PC-9 (cell line): ENCODE results near the gene EPHA2. TPM values are rescaled to one million over a fixed set of nuclear protein-coding genes. Genes with fewer than 3 reads are reported as not detected.
"Not testable (repeated sequence)": the region's sequence is repeated elsewhere in the genome, so short reads cannot be mapped to it uniquely, and the experiment has no call there.

Experiments
- BruUV-seq: library from RNA; stranded (reverse); fragments of 400-500 nt; replicated peaks from 2 replicates; lab custom pipeline; 2021; lab: Mats Ljungman, UMichigan
- CTCF ChIA-PET: fragments of 300-600 bp; sonication (Branson Sonifier 250); formaldehyde crosslinking; loops from one replicate; lab custom pipeline; 2022; ENCODE audit warnings: antibody characterized with exemption; lab: Charles Lee
- POLR2A ChIA-PET: fragments of 300-600 bp; sonication (Branson Sonifier 250); formaldehyde crosslinking; loops from one replicate; lab custom pipeline; 2022; ENCODE audit warnings: antibody characterized with exemption; ENCODE audit not compliant: unreplicated experiment; lab: Charles Lee
- DNase-seq, 2 experiments: peaks; one replicate each; pipeline versions ENCODE4 v3.0.0 to v3.0.0-alpha.2; 2015 to 2022; ENCODE audit warnings: mixed read lengths in 1 of 2
- H2AFZ ChIP-seq: fragments of 200-600 bp; sonication (generic); 2 replicates; pipeline ENCODE4 v1.8.1; 2017; ENCODE audit warnings: antibody characterized with exemption
- H3F3A ChIP-seq: fragments of 200-600 bp; sonication (generic); 2 replicates; pipeline ENCODE4 v1.8.1; 2017; ENCODE audit warnings: antibody characterized with exemption, mild to moderate bottlenecking, low read depth; ENCODE audit not compliant: insufficient read depth
- H3K27ac ChIP-seq: fragments of 200-600 bp; sonication (generic); 2 replicates; pipeline ENCODE4 v1.6.1; 2016; ENCODE audit warnings: mixed run types
- H3K27me3 ChIP-seq: fragments of 200-600 bp; sonication (generic); 2 replicates; pipeline ENCODE4 v1.6.1; 2016; ENCODE audit warnings: low read depth, mixed run types; ENCODE audit not compliant: insufficient read depth
- H3K36me3 ChIP-seq: fragments of 200-600 bp; sonication (generic); 2 replicates; pipeline ENCODE4 v1.6.1; 2016; ENCODE audit warnings: low read depth, mixed run types
- H3K4me1 ChIP-seq: fragments of 200-600 bp; sonication (generic); replicated peaks from 2 replicates; pipeline ENCODE4 v1.6.1; 2016; ENCODE audit warnings: mixed run types; ENCODE audit not compliant: insufficient read depth
- H3K4me2 ChIP-seq: fragments of 200-600 bp; sonication (generic); 2 replicates; pipeline ENCODE4 v1.6.1; 2017; ENCODE audit warnings: mixed run types
- H3K4me3 ChIP-seq: fragments of 200-600 bp; sonication (generic); 2 replicates; pipeline ENCODE4 v1.6.1; 2016; ENCODE audit warnings: mixed run types
- H3K79me2 ChIP-seq: fragments of 200-600 bp; sonication (generic); 2 replicates; pipeline ENCODE4 v1.6.1; 2017; ENCODE audit warnings: low read depth, mixed run types
- H3K9me2 ChIP-seq: fragments of 200-600 bp; sonication (generic); 2 replicates; pipeline ENCODE4 v1.8.1; 2017; ENCODE audit warnings: mild to moderate bottlenecking; ENCODE audit not compliant: insufficient read depth
- H3K9me3 ChIP-seq: fragments of 200-600 bp; sonication (generic); 2 replicates; pipeline ENCODE4 v1.8.1; 2016; ENCODE audit warnings: low read depth; ENCODE audit not compliant: insufficient read depth
- H4K20me1 ChIP-seq: fragments of 200-600 bp; sonication (generic); 2 replicates; pipeline ENCODE4 v1.8.1; 2017; ENCODE audit not compliant: insufficient read depth
- EZH2 ChIP-seq: fragments of 200-600 bp; sonication (generic); IDR thresholded peaks from 2 replicates; pipeline ENCODE4 v1.8.0; 2017; ENCODE audit warnings: antibody characterized with exemption, low read depth
- intact Hi-C: fragments of 100-400 bp; cut with micrococcal nuclease; formaldehyde crosslinking; loops from one replicate; pipeline ENCODE4 v1.10.0; 2022; ENCODE audit not compliant: unreplicated experiment
- total RNA-seq: library from RNA; stranded (reverse); gene quantifications from 2 replicates; pipeline ENCODE4 v1.2.3, GENCODE V29; 2021
- TF ChIP-seq, protein P1 (sequence below): fragments of 200-600 bp; sonication (generic); conservative IDR thresholded peaks from 2 replicates; pipeline ENCODE4 v1.6.1; 2017; ENCODE audit warnings: mixed run types, antibody characterized with exemption, mild to moderate bottlenecking, moderate library complexity

EPHA2 gene
- total RNA-seq, 1 experiment from 2014 or later: 48.3 TPM

DNA sequence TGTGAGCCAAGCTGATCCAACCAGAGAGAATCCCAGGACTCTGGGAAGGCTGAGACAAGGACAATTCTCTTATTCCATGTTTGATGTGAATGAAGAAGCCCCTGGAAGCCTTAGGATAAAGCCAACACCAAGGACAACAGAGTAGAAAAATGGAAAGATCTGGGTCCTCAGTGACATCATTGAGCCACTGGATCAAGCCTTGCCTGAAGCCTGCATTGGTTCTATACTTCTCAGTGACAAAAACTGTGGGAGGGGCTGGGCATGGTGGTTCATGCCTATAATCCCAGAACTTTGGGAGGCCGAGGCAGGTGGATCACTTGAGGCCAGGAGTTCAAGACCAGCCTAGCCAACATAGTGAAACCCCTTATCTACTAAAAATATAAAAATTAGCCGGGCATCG is 41.0 kb upstream of the EPHA2 start:
- TF ChIP-seq EZH2: no peak
- TF ChIP-seq, protein P1, sequence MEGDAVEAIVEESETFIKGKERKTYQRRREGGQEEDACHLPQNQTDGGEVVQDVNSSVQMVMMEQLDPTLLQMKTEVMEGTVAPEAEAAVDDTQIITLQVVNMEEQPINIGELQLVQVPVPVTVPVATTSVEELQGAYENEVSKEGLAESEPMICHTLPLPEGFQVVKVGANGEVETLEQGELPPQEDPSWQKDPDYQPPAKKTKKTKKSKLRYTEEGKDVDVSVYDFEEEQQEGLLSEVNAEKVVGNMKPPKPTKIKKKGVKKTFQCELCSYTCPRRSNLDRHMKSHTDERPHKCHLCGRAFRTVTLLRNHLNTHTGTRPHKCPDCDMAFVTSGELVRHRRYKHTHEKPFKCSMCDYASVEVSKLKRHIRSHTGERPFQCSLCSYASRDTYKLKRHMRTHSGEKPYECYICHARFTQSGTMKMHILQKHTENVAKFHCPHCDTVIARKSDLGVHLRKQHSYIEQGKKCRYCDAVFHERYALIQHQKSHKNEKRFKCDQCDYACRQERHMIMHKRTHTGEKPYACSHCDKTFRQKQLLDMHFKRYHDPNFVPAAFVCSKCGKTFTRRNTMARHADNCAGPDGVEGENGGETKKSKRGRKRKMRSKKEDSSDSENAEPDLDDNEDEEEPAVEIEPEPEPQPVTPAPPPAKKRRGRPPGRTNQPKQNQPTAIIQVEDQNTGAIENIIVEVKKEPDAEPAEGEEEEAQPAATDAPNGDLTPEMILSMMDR: no peak
- Histone ChIP-seq H3K36me3 (no peaks in the 10 kb centered on the region), H3F3A (no peaks in the 10 kb centered on the region), H3K4me3 (no peak overlapping the region), H3K4me2 (no peak overlapping the region), H3K4me1 (no peaks in the 10 kb centered on the region), H4K20me1 (no peaks in the 10 kb centered on the region), H3K9me3 (no peaks in the 10 kb centered on the region), H3K79me2 (no peaks in the 10 kb centered on the region), H3K9me2 (no peaks in the 10 kb centered on the region), H3K27me3 (no peaks in the 10 kb centered on the region), H3K27ac (no peak overlapping the region), H2AFZ (no peak overlapping the region)
- CTCF ChIA-PET: no interaction called here
- intact Hi-C loops: no loop called here
- DNase-seq: no peak
- POLR2A ChIA-PET: no interaction called here
- BruUV-seq: no TSS peak

DNA sequence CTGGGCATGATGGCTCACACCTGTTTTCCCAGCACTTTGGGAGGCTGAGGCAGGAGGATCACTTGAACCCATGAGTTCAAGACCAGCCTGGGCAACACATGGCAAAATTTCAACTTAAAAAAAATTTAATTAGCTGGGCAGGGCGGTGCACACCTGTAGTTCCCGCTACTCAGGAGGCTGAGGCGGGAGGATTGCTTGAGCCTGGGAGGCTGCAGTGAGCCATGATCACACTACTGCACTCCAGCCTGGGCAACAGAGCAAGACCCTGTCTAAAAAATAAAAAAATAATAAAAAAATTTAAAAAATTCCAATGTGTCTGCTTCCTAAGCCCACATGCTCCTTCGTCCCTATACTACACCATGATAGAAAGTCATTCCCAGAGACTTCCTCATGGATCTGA is 40.3 kb upstream of the EPHA2 start:
- H3F3A ChIP-seq, H3K27me3 ChIP-seq, H3K4me2 ChIP-seq, DNase-seq, BruUV-seq, H4K20me1 ChIP-seq, CTCF ChIA-PET, H3K9me2 ChIP-seq, H3K4me3 ChIP-seq, H3K27ac ChIP-seq, H2AFZ ChIP-seq, intact Hi-C loops, H3K9me3 ChIP-seq, H3K79me2 ChIP-seq, H3K4me1 ChIP-seq, POLR2A ChIA-PET, H3K36me3 ChIP-seq: not testable (repeated sequence)

DNA sequence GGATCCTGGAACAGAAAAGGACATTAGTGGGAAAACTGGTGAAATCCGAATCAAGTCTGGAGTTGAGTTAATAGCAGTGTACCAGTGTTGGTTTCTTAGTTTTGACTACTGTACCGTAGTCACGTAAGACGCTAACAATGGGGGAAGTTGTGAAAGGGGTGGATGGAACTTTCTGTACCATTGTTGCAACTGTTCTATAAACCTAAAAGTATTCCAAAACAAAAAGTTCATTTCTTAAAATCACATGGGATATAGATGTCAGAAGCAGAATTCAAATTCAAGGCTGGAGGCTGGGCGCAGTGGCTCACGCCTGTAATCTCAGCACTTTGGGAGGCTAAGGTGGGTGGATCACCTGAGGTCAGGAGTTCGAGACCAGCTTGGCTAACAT is 39.6 kb upstream of the EPHA2 start:
- no peak for DNase-seq
- Histone ChIP-seq H3K27me3 (no peaks in the 10 kb centered on the region), H3K36me3 (no peaks in the 10 kb centered on the region), H4K20me1 (no peaks in the 10 kb centered on the region), H3K9me2 (no peaks in the 10 kb centered on the region), H3K9me3 (no peaks in the 10 kb centered on the region), H3K79me2 (no peaks in the 10 kb centered on the region), H2AFZ (no peak overlapping the region), H3K4me3 (no peak overlapping the region), H3F3A (no peaks in the 10 kb centered on the region), H3K4me1 (peaks cover under 1% of the 10 kb centered on the region; the same call in 1 of the 2 replicates), H3K4me2 (no peak overlapping the region), H3K27ac (no peak overlapping the region)
- CTCF ChIA-PET: no interaction called here
- TF ChIP-seq, protein P1: no peak
- TF ChIP-seq EZH2: no peak
- BruUV-seq: no TSS peak
- POLR2A ChIA-PET: no interaction called here
- intact Hi-C loops: no loop called here

DNA sequence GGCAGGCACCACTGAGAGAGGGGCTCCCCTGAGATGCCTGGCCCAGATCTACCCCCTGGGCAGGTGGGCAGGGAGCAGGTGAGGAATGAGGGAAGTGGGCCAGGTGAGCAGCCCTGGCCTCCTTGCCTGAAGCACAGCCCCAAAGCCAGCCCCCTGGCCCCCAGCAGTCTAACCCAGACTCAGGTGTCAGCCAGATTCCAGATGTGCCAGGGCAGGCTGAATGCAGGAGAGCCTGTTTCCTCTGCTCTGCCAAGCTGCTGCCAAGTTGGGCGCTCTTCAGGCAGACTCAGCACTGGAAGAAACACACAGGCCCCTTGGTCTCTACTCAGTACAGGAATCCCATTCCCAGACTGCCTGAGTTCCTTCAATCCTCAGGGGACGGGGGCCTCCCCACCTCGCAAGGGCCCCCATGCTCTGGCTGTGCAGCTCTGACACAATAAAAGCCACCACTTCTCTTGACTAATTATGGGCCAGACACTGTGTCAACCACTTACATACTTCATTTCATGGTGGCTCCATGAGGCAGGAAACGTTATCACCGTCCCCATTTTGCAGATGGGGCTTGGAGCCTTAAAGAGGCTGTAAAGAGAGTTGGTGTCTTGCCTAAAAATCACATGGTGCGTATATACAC is 36.2 kb upstream of the EPHA2 start:
- POLR2A ChIA-PET: no interaction called here
- BruUV-seq: no TSS peak

More for the DNA sequence above, 36.2 kb upstream of the EPHA2 start:
- DNase-seq: no peak
- Histone ChIP-seq H3K27me3 (no peaks in the 10 kb centered on the region), H3F3A (peaks cover 33% of the 10 kb centered on the region; the same call in 1 of the 2 replicates), H3K27ac (no peak overlapping the region), H4K20me1 (no peaks in the 10 kb centered on the region), H3K4me1 (peaks cover 34% of the 10 kb centered on the region), H3K4me2 (no peak overlapping the region), H3K4me3 (no peak overlapping the region), H3K36me3 (no peaks in the 10 kb centered on the region), H3K9me3 (no peaks in the 10 kb centered on the region), H3K79me2 (0 out of 2 replicates have a peak, but pooled peaks cover 4% of the 10 kb centered on the region), H2AFZ (no peak overlapping the region), H3K9me2 (no peaks in the 10 kb centered on the region)
- CTCF ChIA-PET: interaction anchor here (0.6 kb wide), 2 partner anchors 15 to 111 kb away, joined by 4 to 5 read pairs; no protein-coding TSS in a partner anchor
- intact Hi-C loops: no loop called here
- TF ChIP-seq, protein P1: no peak
- TF ChIP-seq EZH2: no peak
